NCI-H82 (cell line): ENCODE data around the gene DDX47.

Source experiments
- DNase-seq: peaks from one replicate; lab custom pipeline; 2025; lab: John Stamatoyannopoulos, UW

The DDX47 gene

DNA sequence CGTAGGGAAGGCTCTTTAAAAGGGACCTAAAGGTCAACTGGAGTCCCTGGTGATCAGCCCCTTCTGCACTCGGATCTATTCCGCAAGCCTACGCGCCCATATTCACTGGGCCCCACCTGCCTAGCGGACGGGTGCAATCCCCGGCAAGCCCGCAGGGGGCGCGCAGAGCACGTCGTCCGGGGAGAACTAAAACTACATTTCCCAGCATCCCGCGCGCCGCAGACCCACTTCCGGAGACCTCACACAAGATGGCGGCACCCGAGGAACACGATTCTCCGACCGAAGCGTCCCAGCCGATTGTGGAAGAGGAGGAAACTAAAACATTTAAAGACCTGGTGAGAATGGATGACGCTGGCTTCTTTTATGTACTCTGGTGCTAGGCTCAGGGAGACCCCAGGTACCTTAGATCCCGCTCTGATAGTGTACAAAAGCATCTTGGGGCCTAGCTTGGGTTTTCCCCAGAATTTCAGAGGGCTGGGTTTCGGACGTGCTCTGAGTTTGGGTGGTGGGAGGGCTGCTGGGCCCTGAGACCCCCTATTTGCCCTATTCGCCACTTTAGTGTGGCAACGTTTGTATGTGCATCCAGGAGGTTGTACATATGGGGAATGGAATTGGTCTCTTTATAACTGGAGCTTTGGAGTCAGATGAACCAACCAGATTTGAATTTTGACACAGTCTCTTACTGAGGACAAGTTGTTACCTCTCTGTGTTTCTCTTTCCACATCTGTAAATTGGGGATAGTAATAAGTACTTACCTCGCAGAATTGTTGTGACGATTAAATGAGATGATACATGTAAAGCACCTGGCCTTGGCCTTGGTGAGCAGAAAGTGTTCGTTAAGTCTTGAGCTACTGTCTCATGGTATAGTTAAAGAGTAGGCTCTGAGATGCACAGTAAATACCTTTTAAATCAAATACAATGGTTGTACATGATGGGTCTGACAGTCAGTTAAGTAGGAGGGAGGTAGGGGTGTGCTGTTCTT, at the start of gene DDX47:
Gene DDX47 (plus strand): TSS at position 227 of the 982 bp plus-strand sequence. CDS start 22 bp downstream, at position 249.
- peak; percentile 96 for DNase-seq

- peak; percentile 29 for DNase-seq
These were observed 48.3 kb upstream of the DDX47 start for GRCh38 chr12:12764824-12765223.

GRCh38 chr12:12770262-12770661, 42.9 kb upstream of the DDX47 start:
- no peak for DNase-seq

DNA sequence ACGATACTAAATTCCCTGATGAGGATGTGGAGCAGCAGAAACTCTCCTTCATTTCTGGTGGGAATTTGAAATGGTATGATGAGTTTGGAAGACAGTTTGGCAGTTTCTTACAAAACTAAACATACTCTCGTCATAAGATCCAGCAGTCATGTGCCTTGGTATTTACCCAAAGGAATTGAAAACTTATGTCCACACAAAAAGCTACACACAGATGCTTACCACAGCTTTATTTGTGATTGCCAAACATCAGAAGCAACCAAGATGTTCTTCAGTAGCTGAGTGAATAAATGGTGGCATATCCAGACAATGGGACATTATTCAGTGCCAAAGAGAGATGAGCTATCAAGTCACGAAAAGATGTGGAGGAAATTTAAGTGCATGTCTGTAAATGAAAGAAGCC, 38.4 kb upstream of the DDX47 start:
- no peak for DNase-seq

GRCh38 chr12:12776261-12776660, 36.9 kb upstream of the DDX47 start:
- DNase-seq, result no peak

- DNase-seq, result no peak
These were observed 36.1 kb upstream of the DDX47 start for GRCh38 chr12:12777092-12777491.

DNA sequence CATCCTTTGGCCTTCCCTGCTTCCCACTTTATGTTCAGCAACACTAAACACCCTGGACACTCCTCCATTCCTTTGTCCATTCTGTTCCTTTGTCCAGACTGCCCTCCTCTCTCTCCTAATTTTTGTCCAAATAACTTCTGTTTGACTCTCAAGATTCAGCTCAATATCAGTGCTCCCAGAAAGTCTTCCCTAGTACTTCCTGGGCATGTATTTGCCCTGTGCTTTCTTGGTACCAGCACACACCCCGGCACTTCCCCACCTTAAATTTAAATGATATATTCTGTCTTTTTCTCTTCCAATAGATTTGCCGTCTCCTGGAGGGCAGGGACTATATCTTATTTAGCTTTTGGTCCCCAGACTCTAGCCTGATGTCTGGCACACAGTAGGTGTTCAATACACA, 34.1 kb upstream of the DDX47 start:
- no peak for DNase-seq

DNA sequence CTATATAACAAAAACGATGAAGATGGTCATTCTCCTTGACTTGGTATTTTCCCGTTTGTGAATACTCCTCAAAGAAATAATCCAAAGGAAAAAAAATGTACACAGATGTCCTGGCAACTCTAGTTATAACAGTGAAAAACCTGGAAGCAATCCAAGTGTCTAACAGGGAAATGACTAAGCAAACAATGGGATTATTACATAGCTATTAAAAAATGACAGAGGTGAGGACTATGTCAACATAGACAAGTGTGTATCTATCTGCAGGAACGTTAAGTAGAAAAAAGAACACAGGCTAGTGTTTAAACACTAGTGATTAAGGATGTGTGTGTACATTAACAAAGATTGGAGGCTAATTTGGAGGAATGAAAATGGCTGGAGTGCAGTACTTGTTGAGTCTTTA, 33.6 kb upstream of the DDX47 start:
- peak; percentile 50 for DNase-seq

DNA sequence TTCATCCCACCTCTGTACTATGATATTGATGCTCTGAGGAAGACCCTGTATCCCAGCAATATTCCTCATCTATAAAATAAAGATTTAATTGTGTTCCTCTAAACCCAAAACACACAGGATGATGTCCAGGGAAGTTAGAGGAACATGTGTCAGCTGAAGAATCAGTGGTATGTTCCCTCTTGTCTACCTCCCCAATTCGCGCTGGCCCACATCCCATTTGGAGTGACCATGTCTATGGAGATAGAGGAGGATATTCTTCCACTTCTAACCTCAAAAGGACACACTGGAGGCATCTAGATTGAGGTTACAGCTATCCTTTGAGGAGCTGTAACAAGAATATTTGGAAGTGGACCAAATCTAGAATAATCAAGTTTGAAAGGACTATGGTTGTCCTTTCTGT, 29.0 kb upstream of the DDX47 start:
- no peak for DNase-seq

- no peak for DNase-seq
These were observed 28.0 kb upstream of the DDX47 start, which contains the start of gene APOLD1 for GRCh38 chr12:12784911-12785814. APOLD1 (plus strand) TSS chr12:12785659; CDS start chr12:12785692, 33 bp downstream.

DNA sequence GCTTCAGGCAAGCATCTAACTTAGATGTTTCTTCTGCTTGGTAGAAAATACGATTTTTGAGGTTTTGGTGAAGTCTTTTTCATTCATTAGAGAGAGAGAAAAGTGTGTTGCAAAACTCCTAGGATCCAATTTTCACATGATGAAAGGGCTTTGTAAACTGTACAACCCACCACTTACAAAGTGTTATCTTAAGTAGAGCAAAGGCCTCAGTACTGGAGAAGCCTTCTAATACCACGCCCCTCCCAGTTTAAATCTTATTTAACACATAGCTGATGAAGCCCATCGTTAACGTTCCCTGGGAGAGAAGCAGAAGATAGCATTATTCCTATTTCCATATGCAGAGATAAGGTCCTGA, 26.8 kb upstream of the DDX47 start:
- peak; percentile 74 for DNase-seq

- peak; percentile 80 for DNase-seq
These were observed 26.2 kb upstream of the DDX47 start for GRCh38 chr12:12786706-12787601.

GRCh38 chr12:12788131-12788530, 25.0 kb upstream of the DDX47 start:
- DNase-seq, result peak; percentile 21

- DNase-seq, result peak; percentile 94
These were observed 24.3 kb upstream of the DDX47 start for GRCh38 chr12:12788675-12789368.

DNA sequence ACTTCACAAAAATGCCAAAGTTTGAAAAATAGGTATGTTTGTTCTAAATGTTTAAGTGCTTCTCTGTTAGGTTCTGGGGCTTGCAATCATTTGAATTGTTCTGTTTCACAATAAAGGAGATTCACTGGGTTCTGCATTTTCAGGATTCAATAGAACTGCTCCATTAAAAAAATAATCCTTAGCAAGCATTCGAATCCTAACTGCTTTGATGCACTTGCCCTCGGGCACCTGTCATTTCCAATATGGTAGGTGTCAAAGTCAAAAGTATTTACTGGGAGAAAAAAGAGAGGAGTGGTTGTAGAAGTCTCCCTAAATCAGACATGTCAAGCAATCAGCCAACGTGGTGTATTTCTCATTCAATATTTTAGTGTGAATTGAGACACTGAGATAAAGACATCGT, 22.2 kb upstream of the DDX47 start:
- DNase-seq, result no peak

DNA sequence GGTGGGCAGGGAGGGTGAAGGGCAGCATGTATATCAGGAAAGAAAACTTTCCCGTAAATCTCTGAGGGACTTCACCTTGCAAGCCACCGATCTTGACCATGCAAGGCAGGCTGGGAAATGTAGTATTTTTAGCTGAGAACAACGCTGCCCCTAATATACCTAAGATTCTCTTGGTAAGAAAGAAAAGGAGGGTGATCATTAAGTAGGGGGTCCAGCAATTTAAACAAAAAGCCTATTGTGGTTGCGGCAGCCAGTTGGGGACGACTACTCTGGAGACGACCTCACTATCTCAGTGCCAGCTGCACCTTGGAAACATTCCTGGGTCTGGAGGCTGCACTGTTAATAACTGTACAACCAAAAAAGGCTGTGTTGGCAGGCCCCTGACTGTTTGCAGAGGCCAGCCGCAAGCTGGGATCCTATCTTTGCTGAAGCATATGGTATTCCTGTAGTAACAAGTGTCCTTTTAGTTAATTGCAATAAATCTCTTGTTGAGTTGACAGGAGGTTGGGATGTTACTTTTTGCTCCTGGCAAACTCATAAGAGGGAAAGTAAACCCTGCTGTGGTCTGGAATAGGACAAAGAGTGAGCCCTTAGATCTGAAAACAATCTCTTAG, 21.3 kb upstream of the DDX47 start:
- DNase-seq, result peak; percentile 84

DNA sequence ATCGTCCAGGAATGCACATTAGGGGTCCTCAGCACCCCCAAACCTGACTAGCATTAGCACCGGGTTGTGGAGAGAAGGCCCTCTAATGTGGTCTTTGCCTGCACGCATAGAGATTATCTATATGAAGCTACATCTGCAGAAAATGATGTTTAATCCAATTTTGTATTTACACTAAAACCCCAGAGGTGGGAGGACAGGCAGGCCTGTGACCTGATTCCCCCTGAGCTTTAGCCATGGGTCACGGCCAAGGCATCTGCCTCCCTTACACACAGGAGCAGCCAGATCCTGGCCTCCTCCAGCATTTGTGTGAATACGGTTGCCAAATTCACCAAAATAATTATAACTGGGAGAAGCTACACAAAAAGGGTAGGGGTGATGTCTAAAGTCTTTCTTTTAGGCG, 20.7 kb upstream of the DDX47 start:
- DNase-seq, result peak; percentile 89

DNA sequence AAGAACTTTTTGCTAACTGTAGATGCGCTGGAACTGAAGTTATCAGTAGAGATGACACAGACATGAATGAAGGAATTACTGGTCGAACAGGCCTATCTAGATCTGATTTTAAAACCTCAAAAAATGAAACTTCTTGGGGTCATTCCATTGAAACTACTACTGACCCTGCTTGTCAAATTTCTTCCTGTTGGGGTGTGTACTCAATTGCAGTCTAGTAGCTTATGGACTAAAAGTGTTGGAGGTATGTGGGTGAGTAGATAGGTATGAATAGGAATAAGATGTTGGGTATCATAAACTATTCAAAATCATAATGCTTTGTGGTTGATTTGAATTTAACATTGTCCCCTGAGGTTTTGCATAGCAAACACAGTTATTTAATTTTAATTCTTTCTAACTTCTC, 18.5 kb upstream of the DDX47 start:
- no peak for DNase-seq

DNA sequence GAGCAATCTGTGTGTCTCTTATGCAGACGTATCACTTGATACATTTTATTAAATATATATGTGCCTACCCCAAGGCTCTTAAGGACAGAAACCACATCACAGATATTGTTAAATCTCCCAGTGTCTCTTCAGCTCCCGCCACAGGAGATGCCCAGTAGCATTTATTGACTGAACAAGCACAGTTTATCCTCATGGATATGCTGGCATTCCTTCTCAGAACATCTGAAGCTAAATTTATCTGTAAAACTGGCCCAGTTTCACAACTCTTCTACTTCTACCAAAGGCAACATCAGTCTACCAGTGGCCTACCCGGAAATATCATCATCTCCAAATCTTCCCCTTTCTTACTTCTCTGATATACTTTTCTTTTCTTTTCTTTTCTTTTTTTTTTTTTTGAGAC, 17.0 kb upstream of the DDX47 start:
- no peak for DNase-seq
